ENCODE data around the gene TMEM222. TPM values are rescaled to one million over a fixed set of nuclear protein-coding genes. Genes with fewer than 3 reads are reported as not detected.

Gene TMEM222
- total RNA-seq, 1 experiment from 2014 or later: 28.7 TPM

DNA sequence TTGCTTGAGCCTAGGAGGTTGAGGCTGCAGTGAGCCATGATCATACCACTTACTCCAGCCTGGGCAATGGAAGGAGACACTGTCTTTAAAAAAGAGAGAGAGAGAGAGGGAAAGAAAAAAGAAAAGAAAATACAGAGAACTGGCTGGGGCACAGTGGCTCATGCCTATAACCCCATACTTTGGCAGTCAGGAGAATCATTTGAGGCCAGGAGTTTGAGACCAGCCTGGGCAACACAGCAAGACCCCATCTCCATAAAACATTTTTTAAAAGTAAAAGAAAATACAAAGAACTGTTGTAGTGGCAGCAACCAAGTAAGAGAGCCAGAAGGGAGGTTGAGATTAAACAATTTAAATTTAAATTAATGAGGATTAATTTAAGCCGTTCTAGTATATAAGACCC, 47.8 kb upstream of the TMEM222 start:
- Mint-ChIP-seq H3K9me3 (peaks cover 16% of the 10 kb centered on the region), H3K4me1 (no peaks in the 10 kb centered on the region), H3K27me3 (ENCODE audit: low read depth) (peaks cover 3% of the 10 kb centered on the region; the same call in 1 of the 2 replicates), H3K27ac (no peak overlapping the region), H3K36me3 (peaks cover 11% of the 10 kb centered on the region), H3K4me3 (no peak overlapping the region)
- CTCF ChIA-PET: no interaction called here
- POLR2A ChIA-PET: no interaction called here
- ATAC-seq (no peak), DNase-seq (ENCODE audit: low spot score) (no peak)
- no peak for TF ChIP-seq AR (CRISPR knock-in tag; IDR thresholded peaks at IDR 0.05)
- TF ChIP-seq RELA (CRISPR knock-in tag; IDR thresholded peaks at IDR 0.05; ENCODE audit: borderline replicate concordance): no peak
- TF ChIP-seq TEAD1 (CRISPR knock-in tag; IDR thresholded peaks at IDR 0.05): no peak
- TF ChIP-seq RORB (CRISPR knock-in tag; IDR thresholded peaks at IDR 0.05): no peak
- TF ChIP-seq KAT7 (CRISPR knock-in tag; IDR thresholded peaks at IDR 0.05; ENCODE audit: borderline replicate concordance): no peak
- TF ChIP-seq, protein P1, sequence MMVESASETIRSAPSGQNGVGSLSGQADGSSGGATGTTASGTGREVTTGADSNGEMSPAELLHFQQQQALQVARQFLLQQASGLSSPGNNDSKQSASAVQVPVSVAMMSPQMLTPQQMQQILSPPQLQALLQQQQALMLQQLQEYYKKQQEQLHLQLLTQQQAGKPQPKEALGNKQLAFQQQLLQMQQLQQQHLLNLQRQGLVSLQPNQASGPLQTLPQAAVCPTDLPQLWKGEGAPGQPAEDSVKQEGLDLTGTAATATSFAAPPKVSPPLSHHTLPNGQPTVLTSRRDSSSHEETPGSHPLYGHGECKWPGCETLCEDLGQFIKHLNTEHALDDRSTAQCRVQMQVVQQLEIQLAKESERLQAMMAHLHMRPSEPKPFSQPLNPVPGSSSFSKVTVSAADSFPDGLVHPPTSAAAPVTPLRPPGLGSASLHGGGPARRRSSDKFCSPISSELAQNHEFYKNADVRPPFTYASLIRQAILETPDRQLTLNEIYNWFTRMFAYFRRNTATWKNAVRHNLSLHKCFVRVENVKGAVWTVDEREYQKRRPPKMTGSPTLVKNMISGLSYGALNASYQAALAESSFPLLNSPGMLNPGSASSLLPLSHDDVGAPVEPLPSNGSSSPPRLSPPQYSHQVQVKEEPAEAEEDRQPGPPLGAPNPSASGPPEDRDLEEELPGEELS (CRISPR knock-in tag; IDR thresholded peaks at IDR 0.05): no peak
- TF ChIP-seq, protein P2, sequence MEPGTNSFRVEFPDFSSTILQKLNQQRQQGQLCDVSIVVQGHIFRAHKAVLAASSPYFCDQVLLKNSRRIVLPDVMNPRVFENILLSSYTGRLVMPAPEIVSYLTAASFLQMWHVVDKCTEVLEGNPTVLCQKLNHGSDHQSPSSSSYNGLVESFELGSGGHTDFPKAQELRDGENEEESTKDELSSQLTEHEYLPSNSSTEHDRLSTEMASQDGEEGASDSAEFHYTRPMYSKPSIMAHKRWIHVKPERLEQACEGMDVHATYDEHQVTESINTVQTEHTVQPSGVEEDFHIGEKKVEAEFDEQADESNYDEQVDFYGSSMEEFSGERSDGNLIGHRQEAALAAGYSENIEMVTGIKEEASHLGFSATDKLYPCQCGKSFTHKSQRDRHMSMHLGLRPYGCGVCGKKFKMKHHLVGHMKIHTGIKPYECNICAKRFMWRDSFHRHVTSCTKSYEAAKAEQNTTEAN (CRISPR knock-in tag; IDR thresholded peaks at IDR 0.05): no peak
- TF ChIP-seq SMAD3 (CRISPR knock-in tag; IDR thresholded peaks at IDR 0.05; ENCODE audit: borderline replicate concordance): no peak
- no peak for TF ChIP-seq CREM (CRISPR knock-in tag; IDR thresholded peaks at IDR 0.05)
- TF ChIP-seq, protein P3, sequence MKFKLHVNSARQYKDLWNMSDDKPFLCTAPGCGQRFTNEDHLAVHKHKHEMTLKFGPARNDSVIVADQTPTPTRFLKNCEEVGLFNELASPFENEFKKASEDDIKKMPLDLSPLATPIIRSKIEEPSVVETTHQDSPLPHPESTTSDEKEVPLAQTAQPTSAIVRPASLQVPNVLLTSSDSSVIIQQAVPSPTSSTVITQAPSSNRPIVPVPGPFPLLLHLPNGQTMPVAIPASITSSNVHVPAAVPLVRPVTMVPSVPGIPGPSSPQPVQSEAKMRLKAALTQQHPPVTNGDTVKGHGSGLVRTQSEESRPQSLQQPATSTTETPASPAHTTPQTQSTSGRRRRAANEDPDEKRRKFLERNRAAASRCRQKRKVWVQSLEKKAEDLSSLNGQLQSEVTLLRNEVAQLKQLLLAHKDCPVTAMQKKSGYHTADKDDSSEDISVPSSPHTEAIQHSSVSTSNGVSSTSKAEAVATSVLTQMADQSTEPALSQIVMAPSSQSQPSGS (CRISPR knock-in tag; IDR thresholded peaks at IDR 0.05; ENCODE audit: borderline replicate concordance, low read depth): no peak
- TF ChIP-seq IRF1 (CRISPR knock-in tag; IDR thresholded peaks at IDR 0.05): no peak
- TF ChIP-seq, protein P4, sequence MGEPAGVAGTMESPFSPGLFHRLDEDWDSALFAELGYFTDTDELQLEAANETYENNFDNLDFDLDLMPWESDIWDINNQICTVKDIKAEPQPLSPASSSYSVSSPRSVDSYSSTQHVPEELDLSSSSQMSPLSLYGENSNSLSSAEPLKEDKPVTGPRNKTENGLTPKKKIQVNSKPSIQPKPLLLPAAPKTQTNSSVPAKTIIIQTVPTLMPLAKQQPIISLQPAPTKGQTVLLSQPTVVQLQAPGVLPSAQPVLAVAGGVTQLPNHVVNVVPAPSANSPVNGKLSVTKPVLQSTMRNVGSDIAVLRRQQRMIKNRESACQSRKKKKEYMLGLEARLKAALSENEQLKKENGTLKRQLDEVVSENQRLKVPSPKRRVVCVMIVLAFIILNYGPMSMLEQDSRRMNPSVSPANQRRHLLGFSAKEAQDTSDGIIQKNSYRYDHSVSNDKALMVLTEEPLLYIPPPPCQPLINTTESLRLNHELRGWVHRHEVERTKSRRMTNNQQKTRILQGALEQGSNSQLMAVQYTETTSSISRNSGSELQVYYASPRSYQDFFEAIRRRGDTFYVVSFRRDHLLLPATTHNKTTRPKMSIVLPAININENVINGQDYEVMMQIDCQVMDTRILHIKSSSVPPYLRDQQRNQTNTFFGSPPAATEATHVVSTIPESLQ (CRISPR knock-in tag; IDR thresholded peaks at IDR 0.05): no peak
- no peak for TF ChIP-seq ZNF138 (CRISPR knock-in tag; conservative IDR thresholded peaks at IDR 0.05)
- no peak for TF ChIP-seq MYBL2 (CRISPR knock-in tag; IDR thresholded peaks at IDR 0.05)
- no peak for TF ChIP-seq PRRX2 (CRISPR knock-in tag; IDR thresholded peaks at IDR 0.05)
- TF ChIP-seq ZMAT4 (CRISPR knock-in tag; IDR thresholded peaks at IDR 0.05): no peak
- TF ChIP-seq ZNF121 (CRISPR knock-in tag; IDR thresholded peaks at IDR 0.05): no peak
